ENCODE results near the gene RRAD. TPM values are rescaled to one million over a fixed set of nuclear protein-coding genes. Genes with fewer than 3 reads are reported as not detected.
"Not testable (repeated sequence)": the region's sequence is repeated elsewhere in the genome, so short reads cannot be mapped to it uniquely, and the experiment has no call there.

The RRAD gene
- total and polyA plus RNA-seq, 2 of the 4 experiments (the other 2 are of a cell fraction) = 1.3 to 2.1 TPM

DNA sequence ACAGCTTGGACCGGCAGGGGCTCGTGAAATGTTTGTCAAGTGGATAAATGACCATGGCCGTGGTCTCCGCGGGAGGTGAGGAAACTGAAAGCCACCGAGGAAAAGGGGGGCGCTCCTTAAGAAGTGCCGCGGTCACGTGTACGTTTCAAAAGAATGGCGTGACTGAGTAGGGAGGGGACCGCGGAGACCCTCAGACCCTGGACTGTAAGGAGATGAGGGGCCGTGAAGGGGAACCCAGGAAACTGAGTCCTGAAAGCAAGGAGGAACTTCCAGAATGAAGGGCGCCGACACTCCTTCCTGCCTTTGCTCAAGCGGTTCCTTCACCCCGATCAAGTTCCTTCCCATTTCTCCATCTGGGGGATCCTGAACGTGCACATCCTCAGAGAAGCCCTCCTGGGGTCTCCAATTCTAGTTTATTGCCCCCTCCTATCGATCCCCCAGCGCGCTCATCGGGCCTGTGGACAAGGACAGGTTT, 9.5 kb upstream of the RRAD start:
- H3K27me3 ChIP-seq (ENCODE audit: control insufficient read depth, insufficient read depth, low read length); ATAC-seq (ENCODE audit: low read depth); H3K9me3 ChIP-seq (ENCODE audit: control insufficient read depth, insufficient read depth, low read length); CTCF ChIA-PET; POLR2A ChIA-PET (ENCODE audit: unreplicated experiment); H3K4me1 ChIP-seq (ENCODE audit: control insufficient read depth, insufficient read depth, low read length); dilution Hi-C loops (cut with HindIII; ENCODE audit: low sequenced_read_pairs, unreplicated experiment); H2BK20ac ChIP-seq (ENCODE audit: low read depth, low read length); DNase-seq: not testable (repeated sequence)
- H2AK5ac ChIP-seq (ENCODE audit: low read depth, low read length) = peak overlapping the region; percentile 98
- WGBS, 2 experiments (ENCODE audit: extremely low coverage in 2 of 2, insufficient read length in 1 of 2) = 4% methylated on average over 4 of the region's 24 CpGs; no CpG with 5 or more reads in 1 of the 2 experiments
- peak overlapping the region; percentile 99 for H3K4ac ChIP-seq (ENCODE audit: low read depth, low read length)
- in situ Hi-C loops (cut with MboI; ENCODE audit: low sequenced_read_pairs) (loop anchor here (5.0 kb wide), 1 partner anchor 38 kb away; no protein-coding TSS in a partner anchor), intact Hi-C loops (cut with micrococcal nuclease) (loop anchor here (2.0 kb wide), 1 partner anchor 40 kb away; no protein-coding TSS in a partner anchor)
- H3K9me1 ChIP-seq (ENCODE audit: insufficient read depth, low read length) = peaks cover 26% of the 10 kb centered on the region
- H3K18ac ChIP-seq (ENCODE audit: low read depth, low read length) = peak overlapping the region; percentile 90
- peak overlapping the region; percentile 99 for H3K9ac ChIP-seq (ENCODE audit: low read depth, low read length)
- H3K79me1 ChIP-seq (ENCODE audit: low read depth in 1 of 2, low read length in 2 of 2) = peaks cover 25 to 80% of the 10 kb centered on the region in 2 experiments
- peaks cover 49% of the 10 kb centered on the region for H4K20me1 ChIP-seq (ENCODE audit: insufficient read depth, low read length)
- H4K5ac ChIP-seq (ENCODE audit: low read depth, low read length) = peak overlapping the region; percentile 97
- 0 out of 2 replicates have a peak, but pooled peaks have one; percentile 6 for TF ChIP-seq MAZ (IDR thresholded peaks at IDR 0.05; ENCODE audit: borderline replicate concordance, low read depth, low read length)
- H2AFZ ChIP-seq (replicated peaks; ENCODE audit: low read length, poor library complexity) = peak overlapping the region; percentile 99
- peak overlapping the region; percentile 100 for H3K14ac ChIP-seq (replicated peaks; ENCODE audit: low read depth, low read length)
- H3K23ac ChIP-seq (ENCODE audit: low read depth, low read length) = peak overlapping the region; percentile 98
- peak overlapping the region; percentile 93 for H3K56ac ChIP-seq (ENCODE audit: extremely low read depth, insufficient read depth, low read length)
- H3K36me3 ChIP-seq (ENCODE audit: control insufficient read depth, insufficient read depth, low read length) = peaks cover 31% of the 10 kb centered on the region
- H2BK15ac ChIP-seq (ENCODE audit: low read depth, low read length) = 0 out of 3 replicates have a peak overlapping the region, but pooled peaks have one; percentile 15
- H3K4me2 ChIP-seq (ENCODE audit: low read depth, low read length) = peak overlapping the region; percentile 89
- peak overlapping the region; percentile 81 for H4K91ac ChIP-seq (ENCODE audit: insufficient read depth, low read depth, low read length)
- H3K27ac ChIP-seq (ENCODE audit: insufficient read depth, low read length) = peak overlapping the region; percentile 98
- peak overlapping the region; percentile 91 to 97 for H4K8ac ChIP-seq (ENCODE audit: low read depth in 2 of 2, low read length in 2 of 2)
- H3K4me3 ChIP-seq (ENCODE audit: insufficient read depth, low read depth, low read length) = peak overlapping the region; percentile 98
- peak overlapping the region; percentile 96 for H2AK9ac ChIP-seq (replicated peaks; ENCODE audit: low read depth, low read length, poor library complexity)
- peak overlapping the region; percentile 85 for H2BK120ac ChIP-seq (ENCODE audit: low read depth, low read length)
- H2BK5ac ChIP-seq (ENCODE audit: low read depth, low read length, poor library complexity, severe bottlenecking) = peak overlapping the region; percentile 98
- TSS peak; percentile 76 for BruUV-seq (replicated peaks)

Measured in IMR-90 (cell line).